OCI-LY1 (cell line): ENCODE results near the gene SLC6A8.

Source experiments
- H2AFZ ChIP-seq: fragments of 200-600 bp; sonication (generic), shearing (Covaris generic); 2 replicates; pipeline ENCODE4 v1.6.0; 2014; ENCODE audit warnings: antibody characterized with exemption, mild to moderate bottlenecking, low read length
- H3F3A ChIP-seq: fragments of 200-600 bp; sonication (generic), shearing (Covaris generic); 2 replicates; pipeline ENCODE4 v1.6.0; 2014; ENCODE audit warnings: mild to moderate bottlenecking, antibody characterized with exemption, low read length, moderate library complexity; ENCODE audit not compliant: insufficient read depth
- H3K27ac ChIP-seq: fragments of 200-600 bp; sonication (generic); 2 replicates; pipeline ENCODE4 v1.5.1; 2014; ENCODE audit warnings: low read length, mixed run types, mild to moderate bottlenecking, low read depth; ENCODE audit not compliant: poor library complexity, severe bottlenecking
- H3K27me3 ChIP-seq: fragments of 200-600 bp; sonication (generic); 2 replicates; pipeline ENCODE4 v1.6.0; 2014; ENCODE audit warnings: antibody characterized with exemption, mild to moderate bottlenecking, low read length, moderate library complexity; ENCODE audit not compliant: insufficient read depth
- H3K36me3 ChIP-seq: fragments of 200-600 bp; sonication (generic); 2 replicates; pipeline ENCODE4 v1.6.1; 2014; ENCODE audit warnings: mild to moderate bottlenecking, antibody characterized with exemption, low read length, moderate library complexity, mixed read lengths; ENCODE audit not compliant: insufficient read depth
- H3K4me1 ChIP-seq: fragments of 200-600 bp; sonication (generic); 2 replicates; pipeline ENCODE4 v1.5.1; 2014; ENCODE audit warnings: mild to moderate bottlenecking, low read length, moderate library complexity; ENCODE audit not compliant: insufficient read depth, severe bottlenecking
- H3K4me2 ChIP-seq: fragments of 200-600 bp; sonication (generic), shearing (Covaris generic); 2 replicates; pipeline ENCODE4 v1.6.1; 2014; ENCODE audit warnings: low read length
- H3K4me3 ChIP-seq: fragments of 200-600 bp; sonication (generic); 2 replicates; pipeline ENCODE4 v1.5.1; 2014; ENCODE audit warnings: low read length, low read depth, mild to moderate bottlenecking, mixed read lengths; ENCODE audit not compliant: poor library complexity, severe bottlenecking
- H3K79me2 ChIP-seq: fragments of 200-600 bp; shearing (Covaris generic); 2 replicates; pipeline ENCODE4 v1.6.1; 2016; ENCODE audit warnings: mixed run types, low read length, mixed read lengths; ENCODE audit not compliant: insufficient read depth
- H3K9ac ChIP-seq: fragments of 200-600 bp; sonication (generic), shearing (Covaris generic); 2 replicates; pipeline ENCODE4 v1.6.1; 2014; ENCODE audit warnings: mild to moderate bottlenecking, low read length, mixed read lengths
- H3K9me2 ChIP-seq: fragments of 200-600 bp; sonication (generic), shearing (Covaris generic); 2 replicates; pipeline ENCODE4 v1.6.1; 2014; ENCODE audit warnings: low read depth, mild to moderate bottlenecking, low read length, mixed read lengths
- H3K9me3 ChIP-seq: fragments of 200-600 bp; shearing (Covaris generic); 2 replicates; pipeline ENCODE4 v1.6.1; 2014; ENCODE audit warnings: low read length, mixed read lengths
- H4K20me1 ChIP-seq: fragments of 200-600 bp; sonication (generic), shearing (Covaris generic); 2 replicates; pipeline ENCODE4 v1.6.0; 2016; ENCODE audit warnings: mild to moderate bottlenecking, low read length; ENCODE audit not compliant: insufficient read depth
- CTCF ChIP-seq: fragments of 200-600 bp; sonication (generic), shearing (Covaris generic); IDR thresholded peaks from 2 replicates; pipeline ENCODE4 v1.5.1; 2017; ENCODE audit warnings: mild to moderate bottlenecking, antibody characterized with exemption, low read length, moderate library complexity, mixed read lengths
- EZH2 ChIP-seq: fragments of 200-600 bp; sonication (generic), shearing (Covaris generic); IDR thresholded peaks from 2 replicates; pipeline ENCODE4 v1.8.0; 2017; ENCODE audit warnings: borderline replicate concordance, mixed run types, mild to moderate bottlenecking, antibody characterized with exemption, low read length, moderate library complexity, mixed read lengths

SLC6A8 gene

GRCh38 chrX:153684467-153685155 lies 3.1 kb upstream of the SLC6A8 start:
- Histone ChIP-seq H3K9me2 (no peaks in the 10 kb centered on the region), H3K9me3 (no peaks in the 10 kb centered on the region), H2AFZ (no peak overlapping the region), H3K4me2 (no peak overlapping the region), H3K4me1 (no peaks in the 10 kb centered on the region), H3K4me3 (no peak overlapping the region), H3F3A (no peaks in the 10 kb centered on the region), H3K36me3 (no peaks in the 10 kb centered on the region), H3K79me2 (no peaks in the 10 kb centered on the region), H3K27me3 (no peaks in the 10 kb centered on the region), H4K20me1 (no peaks in the 10 kb centered on the region), H3K27ac (no peak overlapping the region), H3K9ac (no peak overlapping the region)
- TF ChIP-seq CTCF, result no peak
- no peak for TF ChIP-seq EZH2

- H3K9me2 ChIP-seq, result no peaks in the 10 kb centered on the region
- no peak overlapping the region for H3K4me2 ChIP-seq
- H3K27me3 ChIP-seq, result no peaks in the 10 kb centered on the region
- no peaks in the 10 kb centered on the region for H3K9me3 ChIP-seq
- H3K27ac ChIP-seq, result no peak overlapping the region
- no peak overlapping the region for H2AFZ ChIP-seq
- no peak overlapping the region for H3K4me3 ChIP-seq
- no peaks in the 10 kb centered on the region for H3K79me2 ChIP-seq
- H4K20me1 ChIP-seq, result no peaks in the 10 kb centered on the region
- H3F3A ChIP-seq, result no peaks in the 10 kb centered on the region
- no peak for TF ChIP-seq EZH2
- TF ChIP-seq CTCF, result no peak
- H3K36me3 ChIP-seq, result no peaks in the 10 kb centered on the region
- no peaks in the 10 kb centered on the region for H3K4me1 ChIP-seq
- no peak overlapping the region for H3K9ac ChIP-seq
Observed at GRCh38 chrX:153685156-153685536, 2.6 kb upstream of the SLC6A8 start.

GRCh38 chrX:153685751-153686696 lies 1.7 kb upstream of the SLC6A8 start:
- no peaks in the 10 kb centered on the region for H4K20me1 ChIP-seq
- H3K4me1 ChIP-seq, result no peaks in the 10 kb centered on the region
- H3K27me3 ChIP-seq, result no peaks in the 10 kb centered on the region
- no peaks in the 10 kb centered on the region for H3K9me2 ChIP-seq
- no peaks in the 10 kb centered on the region for H3K9me3 ChIP-seq
- TF ChIP-seq EZH2 (no peak), CTCF (no peak)
- no peaks in the 10 kb centered on the region for H3K36me3 ChIP-seq
- H3K4me3 ChIP-seq, result no peak overlapping the region
- H2AFZ ChIP-seq, result no peak overlapping the region
- no peak overlapping the region for H3K27ac ChIP-seq
- no peaks in the 10 kb centered on the region for H3F3A ChIP-seq
- no peak overlapping the region for H3K9ac ChIP-seq
- H3K4me2 ChIP-seq, result no peak overlapping the region
- no peaks in the 10 kb centered on the region for H3K79me2 ChIP-seq
